Middle frontal gyrus (tissue), 1 donor: ENCODE data around the gene EGLN2.
"Not testable (repeated sequence)": the region's sequence is repeated elsewhere in the genome, so short reads cannot be mapped to it uniquely, and the experiment has no call there.

Experiments
- DNase-seq: peaks from one replicate; pipeline ENCODE4 v3.0.0-alpha.2; 2015; ENCODE audit warnings: low spot score; ENCODE audit errors: extremely low spot score

Gene EGLN2

GRCh38 chr19:40801426-40802299 lies 2.7 kb downstream of the EGLN2 start:
- DNase-seq: no peak

- no peak for DNase-seq
Observed at GRCh38 chr19:40802300-40803169, 3.5 kb downstream of the EGLN2 start.

DNA sequence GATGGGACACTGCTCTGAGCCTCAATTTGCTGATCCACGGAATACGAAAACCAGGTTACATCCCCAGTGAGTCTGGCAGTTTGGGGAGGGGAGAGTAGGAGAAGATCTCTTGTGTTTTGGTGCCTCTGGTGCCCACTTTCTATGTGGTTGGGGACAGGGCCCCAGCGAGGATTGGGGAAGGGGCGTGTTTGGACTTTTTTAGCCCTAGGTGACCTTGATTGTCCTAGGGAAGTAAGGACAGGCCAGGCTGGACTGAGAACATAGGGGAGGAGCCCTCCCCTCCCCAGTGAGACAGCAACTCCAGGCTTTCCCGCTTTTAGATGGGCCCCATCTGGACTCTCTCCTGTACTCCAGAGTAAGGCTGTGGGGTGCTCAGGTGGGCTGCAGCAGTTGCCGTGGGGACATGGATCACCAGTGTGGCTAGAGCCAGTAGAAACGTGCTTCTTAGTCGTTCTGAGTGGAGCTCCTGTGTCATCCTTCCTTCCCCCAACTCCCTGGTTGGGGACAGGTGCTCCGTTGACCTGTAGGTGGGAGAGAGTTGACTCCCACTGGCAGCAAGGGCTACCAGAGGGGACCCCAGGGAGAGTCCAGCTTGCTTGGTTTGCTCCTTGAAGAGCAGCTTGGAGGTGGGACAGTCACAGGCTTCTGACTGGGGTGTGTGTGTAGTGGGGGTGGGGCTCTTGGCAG lies 4.3 kb downstream of the EGLN2 start:
- no peak for DNase-seq

- DNase-seq: no peak
Observed at GRCh38 chr19:40803857-40804782, 5.1 kb downstream of the EGLN2 start.

DNA sequence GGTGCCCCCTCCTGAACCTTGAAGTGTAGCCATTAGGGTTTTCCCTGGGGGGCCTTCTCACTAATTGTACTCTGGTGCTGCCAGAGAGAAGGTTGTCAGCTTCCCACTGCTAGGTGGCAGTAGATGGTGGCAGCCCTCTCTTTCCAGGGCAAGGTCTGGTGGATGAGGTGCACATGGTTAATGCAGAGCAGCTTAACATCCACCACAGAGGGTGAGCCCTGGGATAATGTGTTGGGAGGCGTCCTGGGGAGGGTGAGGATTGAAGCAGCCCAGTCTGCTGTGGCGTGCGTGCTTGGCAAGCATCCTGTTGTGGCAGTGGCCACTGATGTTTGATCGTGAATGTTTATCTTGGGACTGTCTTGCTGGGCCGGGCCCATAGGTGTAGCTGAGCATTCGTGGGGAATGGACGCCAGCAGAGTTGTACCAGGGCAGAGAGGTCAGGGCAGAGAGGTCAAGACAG lies 5.8 kb downstream of the EGLN2 start:
- DNase-seq: no peak

DNA sequence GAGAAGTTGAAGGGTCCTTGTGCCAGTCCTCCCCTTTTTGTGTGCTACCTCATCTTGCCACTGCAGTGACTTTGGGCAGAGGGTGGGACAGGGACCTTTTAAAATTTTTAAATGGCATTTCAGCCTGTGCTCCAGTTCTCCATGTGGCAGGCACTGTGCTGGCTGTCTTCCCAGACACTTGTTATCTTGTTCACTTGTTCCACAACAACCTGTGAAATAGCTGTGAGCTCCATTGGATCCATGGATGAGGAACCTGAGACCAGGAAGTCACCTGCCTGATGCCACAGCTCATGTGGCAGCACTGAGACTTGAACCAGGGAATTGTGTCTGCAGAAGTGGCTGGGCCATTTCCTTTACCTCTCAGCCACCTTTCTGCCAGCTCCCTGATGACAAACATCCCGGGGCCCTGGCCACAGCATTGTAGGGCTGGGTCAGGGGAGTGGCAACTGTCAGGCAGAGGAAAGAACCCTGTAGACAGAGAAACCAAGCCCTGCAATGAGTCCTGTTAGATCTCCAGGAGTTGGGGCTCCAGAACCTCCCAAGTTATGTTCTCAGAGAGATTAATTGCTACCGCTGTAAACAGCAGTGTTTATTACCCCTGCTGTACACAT lies 6.4 kb downstream of the EGLN2 start:
- DNase-seq: no peak

DNA sequence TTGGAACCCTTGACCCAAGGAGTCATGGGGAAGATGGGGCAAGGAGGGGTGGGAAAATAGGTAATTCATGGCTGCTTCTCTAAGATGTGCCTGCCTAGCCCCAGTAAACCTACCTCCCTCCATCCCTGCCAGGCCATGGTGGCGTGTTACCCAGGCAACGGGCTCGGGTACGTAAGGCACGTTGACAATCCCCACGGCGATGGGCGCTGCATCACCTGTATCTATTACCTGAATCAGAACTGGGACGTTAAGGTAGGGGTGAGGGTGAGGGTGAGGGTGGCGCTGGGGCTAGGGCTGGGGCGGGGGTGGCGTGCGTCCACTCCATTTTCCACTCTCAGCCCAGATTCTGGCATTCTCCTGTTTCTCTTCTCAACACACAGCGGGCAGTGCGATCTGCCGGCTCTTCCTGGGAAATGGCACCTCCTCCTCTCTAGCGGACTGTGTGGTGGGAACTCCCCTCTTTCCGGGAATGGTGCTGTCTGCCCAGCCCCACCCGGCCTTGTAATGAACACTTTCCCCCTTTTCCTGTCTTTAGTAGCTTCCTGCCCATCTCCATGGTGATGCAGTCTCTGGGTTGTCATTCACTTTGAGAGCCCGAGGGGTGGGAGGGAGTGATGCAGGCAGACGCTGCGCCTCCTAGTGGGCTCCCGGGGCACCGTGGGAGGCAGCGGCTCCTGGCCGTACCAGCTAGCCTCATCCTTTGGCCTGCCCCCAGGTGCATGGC lies 7.6 kb downstream of the EGLN2 start:
- peak; percentile 90 for DNase-seq

GRCh38 chr19:40807147-40808020 lies 8.4 kb downstream of the EGLN2 start:
- DNase-seq: no peak

DNA sequence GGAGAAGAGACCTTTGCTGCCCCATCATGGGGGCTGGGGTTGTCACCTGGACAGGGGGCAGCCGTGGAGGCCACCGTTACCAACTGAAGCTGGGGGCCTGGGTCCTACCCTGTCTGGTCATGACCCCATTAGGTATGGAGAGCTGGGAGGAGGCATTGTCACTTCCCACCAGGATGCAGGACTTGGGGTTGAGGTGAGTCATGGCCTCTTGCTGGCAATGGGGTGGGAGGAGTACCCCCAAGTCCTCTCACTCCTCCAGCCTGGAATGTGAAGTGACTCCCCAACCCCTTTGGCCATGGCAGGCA lies 9.0 kb downstream of the EGLN2 start:
- DNase-seq: no peak

- no peak for DNase-seq
Observed at GRCh38 chr19:40808497-40808896, 9.5 kb downstream of the EGLN2 start.

DNA sequence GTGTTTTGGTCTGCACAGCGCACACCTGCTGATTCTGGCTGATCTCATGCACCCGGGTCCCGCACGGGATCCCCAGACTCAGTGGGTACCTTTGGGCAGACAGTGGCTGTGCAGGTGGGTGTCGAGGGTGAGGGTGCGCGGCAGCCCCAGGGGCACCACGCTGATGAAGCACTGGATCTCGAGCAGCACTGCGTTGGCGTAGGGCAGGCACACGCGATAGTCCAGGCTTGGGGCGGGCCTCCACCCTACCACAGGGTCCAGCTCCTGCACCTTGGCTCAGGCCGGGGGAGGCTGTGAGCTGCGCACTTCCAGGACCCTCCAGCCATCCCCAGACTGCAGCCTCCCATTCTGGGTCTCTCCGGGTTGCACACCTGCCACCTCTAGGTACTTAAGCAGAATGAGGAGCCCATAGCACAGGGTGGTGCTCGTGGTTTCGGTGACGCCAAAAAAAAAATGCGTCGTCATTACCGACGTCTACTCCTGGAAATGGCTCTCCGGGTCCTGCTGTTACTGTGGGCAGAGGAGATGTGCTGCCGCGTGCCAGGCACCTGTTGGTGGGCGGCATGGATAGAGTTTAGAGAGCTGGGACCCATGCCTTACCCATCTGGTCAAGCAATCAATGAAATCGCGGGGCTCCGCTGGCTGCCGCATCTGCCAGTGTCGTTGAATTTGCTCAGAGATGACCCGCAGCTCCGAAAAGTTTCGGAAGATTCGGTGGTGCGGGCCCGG lies 10.5 kb downstream of the EGLN2 start:
- DNase-seq: no peak

DNA sequence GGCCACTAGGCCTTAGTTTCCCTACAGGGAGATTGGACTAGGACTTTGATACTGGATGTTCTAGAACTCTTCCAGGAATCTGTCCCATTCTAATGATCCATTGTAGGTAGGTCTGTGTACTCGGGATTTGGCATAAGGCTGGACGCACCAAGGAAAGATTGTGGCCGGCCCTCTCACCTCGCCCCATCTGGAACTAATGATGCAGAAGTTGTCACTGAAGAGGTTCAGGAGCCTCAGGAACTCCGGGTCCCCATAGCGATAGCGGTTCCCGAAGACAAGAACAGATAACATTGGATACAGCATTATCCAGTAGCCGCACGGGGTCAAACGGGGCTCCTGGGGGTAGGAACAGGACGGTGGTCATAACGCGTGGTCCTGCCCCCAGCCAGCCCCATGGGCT lies 11.2 kb downstream of the EGLN2 start:
- no peak for DNase-seq

DNA sequence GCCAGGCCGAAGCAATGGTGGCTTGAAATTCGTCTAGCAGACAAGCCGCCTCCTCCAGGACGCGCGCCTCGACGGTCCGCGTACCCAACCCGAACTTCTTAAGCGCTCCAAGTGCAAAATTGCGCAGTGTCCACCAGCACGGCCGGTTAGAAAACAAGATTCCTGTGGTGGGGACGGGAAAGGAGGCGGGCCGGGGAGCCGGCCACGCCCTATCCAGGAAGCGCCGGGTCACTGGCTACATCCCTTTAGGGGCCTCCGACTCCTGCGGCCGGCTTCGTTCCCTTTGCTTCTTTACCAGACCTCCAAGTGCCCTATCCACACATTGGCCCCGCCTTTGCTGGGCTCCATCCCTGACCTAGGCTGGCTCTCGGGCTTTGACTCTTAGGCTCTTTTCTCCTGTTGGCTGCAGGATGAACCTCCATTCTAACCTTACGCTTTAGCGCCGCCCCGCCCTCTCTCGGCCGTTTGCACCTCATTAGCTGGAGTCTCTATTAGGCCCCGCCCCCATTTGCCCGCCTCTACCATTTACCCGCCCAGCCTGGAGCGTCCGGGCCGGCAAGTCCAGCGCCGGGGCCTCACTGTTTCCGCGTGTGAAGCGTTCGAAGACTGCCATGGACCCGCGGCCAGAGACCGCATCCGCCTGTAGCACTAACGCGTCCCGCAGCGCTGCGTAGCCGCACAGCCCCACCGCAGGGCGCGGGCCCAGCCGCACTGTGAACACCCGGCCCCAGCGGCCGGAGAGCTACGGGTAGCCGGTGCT lies 11.8 kb downstream of the EGLN2 start:
- not testable (repeated sequence) for DNase-seq

- no peak for DNase-seq
Observed at GRCh38 chr19:40811478-40812341, 12.7 kb downstream of the EGLN2 start.

- not testable (repeated sequence) for DNase-seq
Observed at GRCh38 chr19:40812571-40812970, 13.6 kb downstream of the EGLN2 start.

- no peak for DNase-seq
Observed at GRCh38 chr19:40813182-40813581, 14.2 kb downstream of the EGLN2 start.
